Measurements from ENCODE around the gene SSRP1.

GRCh38 chr11:57363131-57364080, 27.7 kb upstream of the SSRP1 start:
- no peak for TF ChIP-seq CTCF (IDR thresholded peaks at IDR 0.05; ENCODE audit: borderline replicate concordance, extremely low read depth, low read length, poor library complexity, severe bottlenecking)
- TF ChIP-seq EZH2 (IDR thresholded peaks at IDR 0.05; ENCODE audit: borderline replicate concordance, low read depth, low read length, severe bottlenecking), result no peak
